HG03097 (cell line): ENCODE data around the gene CD164.

ENCODE experiments used
- ATAC-seq: cut with Tn5 transposase; IDR thresholded peaks from one replicate; pipeline ENCODE4 v1.9.1; 2021; ENCODE audit not compliant: unreplicated experiment, low FRiP score

Gene CD164

DNA sequence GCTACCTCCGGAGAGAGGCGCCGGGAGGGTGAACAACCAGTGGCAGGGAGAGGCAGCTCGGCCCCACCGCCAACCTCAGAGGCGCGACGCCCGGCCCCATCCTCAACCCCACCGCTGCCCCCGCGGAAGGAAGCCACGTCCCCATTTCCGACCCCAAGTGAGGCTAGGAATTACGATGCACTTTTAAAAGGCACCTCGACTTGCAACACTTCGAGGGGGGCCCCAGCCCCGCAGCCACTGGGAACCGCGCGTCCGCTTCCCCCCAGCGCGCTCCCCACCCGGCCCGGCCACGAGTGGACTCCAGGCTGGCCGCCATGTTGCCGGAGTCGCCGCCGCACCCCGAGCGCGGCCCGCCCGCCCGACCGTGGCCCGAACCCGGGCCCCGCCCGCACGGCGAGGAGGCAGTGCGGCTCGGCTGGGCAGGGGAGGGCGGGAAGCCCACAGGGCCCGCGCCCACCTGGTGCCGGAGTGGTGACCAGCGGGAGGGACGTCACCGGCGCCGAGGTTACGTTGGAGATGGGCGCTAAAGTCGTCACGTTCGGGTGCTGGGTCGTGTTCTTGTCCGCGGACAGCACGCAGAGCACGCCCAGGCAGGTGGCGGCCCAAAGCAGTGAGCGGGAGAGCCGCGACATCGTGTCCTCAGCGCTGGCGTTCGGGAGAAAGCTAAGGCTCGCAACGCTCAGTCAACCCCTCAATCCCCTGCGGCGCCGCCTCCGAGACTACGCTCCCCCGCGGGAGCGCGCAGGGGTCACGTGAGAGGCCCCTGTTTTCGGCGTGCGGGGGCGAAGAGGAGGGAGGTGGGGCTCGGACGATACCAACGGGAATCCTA lies at the start of gene CD164:
CD164 (minus strand) TSS at position 721 of the 829 bp plus-strand sequence; CDS start at position 632, 89 bp downstream.
- peak; percentile 56 for ATAC-seq

DNA sequence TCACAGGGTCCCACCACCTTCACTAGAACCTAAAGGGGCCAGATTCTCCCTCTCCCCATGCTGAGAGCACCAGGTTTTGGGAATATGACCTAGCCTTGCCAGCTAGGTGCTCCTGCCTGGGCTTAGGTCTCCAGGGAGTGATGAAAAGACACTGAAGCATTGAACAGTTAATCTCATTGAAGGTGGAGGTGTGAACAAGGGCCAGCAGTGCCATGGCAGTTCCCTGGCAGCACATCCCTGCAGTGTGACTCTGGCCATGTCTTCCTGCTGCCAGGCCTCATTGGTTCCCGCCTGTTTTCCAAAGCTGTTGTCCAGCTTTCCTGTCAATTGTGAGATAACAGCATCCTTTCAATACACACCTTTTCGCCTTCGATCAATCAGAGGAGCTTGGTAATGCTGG lies 47.2 kb upstream of the CD164 start:
- no peak for ATAC-seq

DNA sequence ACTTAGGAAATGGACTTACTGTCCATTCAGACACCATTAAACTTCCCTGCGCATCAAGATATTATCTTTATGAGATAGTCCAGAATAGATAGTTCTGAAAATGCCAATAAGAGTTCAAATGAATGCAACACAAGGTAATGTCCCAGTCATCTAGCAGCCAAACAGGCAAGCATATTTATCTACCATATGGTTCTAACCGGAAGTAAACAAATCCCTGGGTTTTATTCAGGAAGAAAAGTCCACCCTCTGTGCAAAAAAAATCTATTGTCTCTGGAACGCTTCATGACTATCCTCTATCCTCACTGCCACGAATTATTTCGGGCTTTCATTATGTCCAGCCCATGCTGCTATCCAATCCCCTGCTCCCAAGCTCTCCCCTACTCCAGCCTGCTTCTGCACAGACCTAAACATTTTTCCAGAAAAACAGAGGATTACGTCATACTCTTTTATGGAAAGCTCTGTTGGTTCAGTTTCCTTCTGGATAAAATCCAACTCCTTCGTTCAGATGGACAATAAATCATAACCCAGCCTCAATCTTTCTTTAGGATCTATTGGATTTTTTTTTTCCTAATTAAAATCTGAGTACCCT lies 46.7 kb upstream of the CD164 start:
- ATAC-seq = no peak

DNA sequence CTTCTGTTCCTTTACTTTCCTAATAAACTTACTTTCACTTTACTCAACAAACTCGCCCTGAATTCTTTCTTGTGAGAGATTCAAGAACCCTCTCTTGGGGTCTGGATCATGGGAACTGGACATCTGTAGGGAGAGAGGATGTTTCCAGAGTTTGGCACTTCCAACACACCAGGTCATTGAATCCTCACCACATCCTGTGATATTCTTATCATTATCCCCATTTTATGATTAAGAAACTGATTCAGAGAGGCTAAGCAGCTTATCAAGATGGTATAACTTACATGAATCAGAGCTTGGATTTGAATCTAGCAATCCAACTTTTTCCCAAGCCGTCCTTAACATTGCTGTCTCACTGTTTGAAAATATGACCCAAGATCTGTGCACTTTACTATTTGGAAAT lies 42.7 kb upstream of the CD164 start:
- ATAC-seq = no peak

DNA sequence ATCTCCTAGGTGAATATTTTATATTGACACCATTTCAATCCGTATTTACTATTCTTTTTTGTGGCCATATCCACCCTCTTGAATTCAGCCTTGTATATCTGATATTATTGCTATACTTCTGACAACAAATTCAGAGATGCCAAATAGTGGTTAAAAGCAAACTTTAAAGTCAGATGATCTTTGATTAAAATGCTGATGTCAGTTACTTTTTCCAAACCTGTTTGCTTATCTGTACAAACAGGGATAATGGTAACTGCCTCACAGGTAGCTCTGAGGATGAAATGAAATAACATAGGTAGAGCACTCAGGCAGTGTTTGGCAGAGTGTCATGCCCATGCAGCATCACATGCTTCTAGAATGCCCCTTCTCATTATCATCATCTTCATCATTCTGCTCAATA lies 38.9 kb upstream of the CD164 start:
- no peak for ATAC-seq

DNA sequence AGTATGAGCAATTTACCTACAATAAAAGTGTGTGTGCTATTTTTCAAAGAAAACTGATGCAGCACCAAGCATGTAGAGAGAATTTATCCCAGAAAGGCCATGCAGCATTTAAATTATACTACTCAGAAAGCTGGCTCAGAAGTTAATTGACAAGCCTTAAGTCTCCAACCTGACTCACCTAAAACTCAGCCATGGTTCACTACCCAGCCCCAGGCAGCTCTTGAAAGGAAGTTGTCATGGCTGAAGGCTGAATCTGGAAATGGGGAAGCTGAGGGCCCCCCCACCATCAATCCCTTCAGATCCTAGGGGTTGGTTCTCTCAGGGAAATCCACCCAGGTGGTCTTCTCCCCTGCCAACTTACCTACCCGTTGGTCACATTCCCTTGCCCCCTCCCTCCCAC lies 38.5 kb upstream of the CD164 start:
- ATAC-seq = no peak

DNA sequence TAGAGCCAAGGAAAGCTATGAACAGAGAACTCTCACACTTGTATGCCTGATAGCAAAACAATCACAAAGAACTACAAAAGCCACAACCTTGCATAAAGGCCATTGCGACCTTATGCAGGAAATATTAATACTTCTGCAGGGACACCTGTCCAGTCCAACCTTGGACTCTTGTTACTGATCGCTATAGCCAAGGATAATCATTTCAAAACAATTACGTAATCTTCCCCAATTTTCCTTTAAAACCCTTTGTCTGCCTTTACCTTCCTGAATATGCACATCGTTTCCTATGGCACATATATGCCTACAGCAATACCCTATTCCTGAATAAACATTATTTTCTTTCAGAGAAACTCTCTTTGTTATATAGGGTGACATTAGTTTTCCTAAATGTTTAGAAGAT lies 35.4 kb upstream of the CD164 start:
- ATAC-seq = no peak

DNA sequence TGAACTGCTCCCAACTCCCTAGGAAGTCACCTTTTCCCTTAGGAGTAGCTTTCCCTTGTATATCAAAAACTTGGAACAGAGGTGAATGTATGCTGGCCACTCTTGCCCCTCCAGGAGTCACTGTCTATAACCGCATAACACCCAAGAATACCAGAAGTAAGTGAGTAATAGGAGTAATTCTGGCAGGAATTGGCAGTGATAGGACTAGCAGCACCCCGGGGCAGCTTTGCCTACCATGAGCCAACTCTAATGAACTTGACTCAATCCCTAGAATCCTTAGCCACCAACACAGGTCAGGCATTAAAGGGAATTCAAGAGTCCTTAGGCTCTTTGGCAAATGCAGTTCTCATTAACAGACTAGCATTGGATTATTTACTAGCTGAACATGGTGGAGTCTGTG lies 28.8 kb upstream of the CD164 start:
- ATAC-seq = no peak

DNA sequence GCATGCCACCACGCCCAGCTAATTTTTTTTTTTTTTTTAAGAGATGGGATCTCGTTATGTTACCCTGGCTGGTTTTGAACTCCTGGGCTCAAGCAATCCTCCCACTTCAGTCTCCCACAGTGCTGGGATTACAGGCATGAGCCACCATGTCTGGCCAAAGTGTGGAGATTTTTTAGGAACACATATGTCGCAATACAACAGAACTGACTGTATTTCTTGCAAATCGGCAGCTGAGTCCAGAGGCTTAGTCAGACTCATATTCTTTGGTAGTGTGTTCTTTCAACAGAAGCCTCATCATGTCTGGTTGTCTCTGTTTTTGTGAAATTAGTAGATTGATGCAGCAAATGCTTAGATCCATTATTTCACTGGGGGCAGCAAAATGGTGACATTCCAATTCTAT lies 23.9 kb upstream of the CD164 start:
- ATAC-seq = no peak

DNA sequence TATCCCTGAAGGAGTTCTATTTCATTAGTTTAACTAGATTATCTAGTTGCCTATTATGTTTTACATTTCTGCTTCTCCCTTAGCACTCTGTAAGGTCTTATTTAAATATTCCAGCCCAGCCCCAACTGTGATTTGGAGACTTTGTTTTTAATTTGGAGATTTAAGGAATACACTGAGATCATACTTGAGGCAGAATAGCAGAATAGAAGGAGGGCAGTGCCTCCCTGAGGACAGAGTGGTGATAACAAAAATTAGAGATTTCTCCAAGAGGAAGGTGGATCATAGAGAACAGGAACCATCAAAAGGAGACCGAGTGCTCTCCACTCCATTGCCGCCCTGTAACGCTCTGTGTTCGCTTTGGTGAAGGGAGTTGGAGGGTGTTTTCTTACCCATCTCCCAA lies 14.8 kb upstream of the CD164 start:
- ATAC-seq = no peak

DNA sequence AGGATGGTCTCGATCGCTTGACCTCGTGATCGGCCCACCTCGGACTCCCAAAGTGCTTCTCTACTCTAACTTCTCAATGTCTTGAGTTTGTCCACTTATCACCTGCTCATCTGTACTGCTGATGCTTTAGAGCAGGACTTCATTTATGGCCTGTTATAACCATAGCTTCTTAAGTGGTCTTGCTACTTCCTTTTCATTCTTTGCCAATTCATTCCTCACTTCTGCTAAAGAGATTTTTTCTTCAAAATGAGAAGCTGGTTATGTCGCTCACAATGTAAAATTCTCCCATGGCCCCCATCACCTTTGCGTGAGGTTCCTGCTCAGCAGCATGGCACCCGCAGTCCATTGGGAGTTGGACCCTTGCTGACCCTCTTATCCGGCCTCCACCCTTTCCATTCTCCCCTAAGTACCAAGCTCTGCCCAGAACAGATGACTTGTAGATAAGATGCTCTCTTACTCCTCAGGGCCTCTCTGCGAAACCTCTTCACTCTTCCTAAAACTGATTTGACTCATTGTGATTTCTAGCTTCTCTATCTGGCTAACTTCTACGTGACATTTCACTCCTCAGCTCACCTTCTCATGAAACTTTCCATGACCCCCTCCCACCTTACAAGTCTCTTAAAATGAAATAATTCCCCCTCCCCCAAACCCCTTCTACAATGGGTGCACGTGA lies 13.9 kb upstream of the CD164 start:
- no peak for ATAC-seq

DNA sequence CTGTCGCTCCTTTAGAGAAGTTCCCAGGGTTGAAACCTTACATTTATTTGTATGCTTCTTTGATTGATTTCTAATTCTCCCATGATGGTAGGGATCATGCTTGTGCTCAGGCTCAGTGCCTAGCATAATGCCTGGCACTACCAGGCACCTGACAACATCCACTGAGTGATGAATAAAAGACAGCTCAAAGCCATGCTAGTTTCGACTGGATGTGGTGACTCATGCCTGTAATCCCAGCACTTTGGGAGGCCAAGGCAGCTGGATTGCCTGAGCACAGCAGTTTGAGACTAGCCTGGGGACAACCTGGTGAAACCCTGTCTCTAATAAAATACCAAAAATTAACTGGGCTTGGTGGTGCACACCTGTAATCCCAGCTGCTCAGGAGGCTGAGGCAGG lies 11.6 kb upstream of the CD164 start:
- no peak for ATAC-seq

DNA sequence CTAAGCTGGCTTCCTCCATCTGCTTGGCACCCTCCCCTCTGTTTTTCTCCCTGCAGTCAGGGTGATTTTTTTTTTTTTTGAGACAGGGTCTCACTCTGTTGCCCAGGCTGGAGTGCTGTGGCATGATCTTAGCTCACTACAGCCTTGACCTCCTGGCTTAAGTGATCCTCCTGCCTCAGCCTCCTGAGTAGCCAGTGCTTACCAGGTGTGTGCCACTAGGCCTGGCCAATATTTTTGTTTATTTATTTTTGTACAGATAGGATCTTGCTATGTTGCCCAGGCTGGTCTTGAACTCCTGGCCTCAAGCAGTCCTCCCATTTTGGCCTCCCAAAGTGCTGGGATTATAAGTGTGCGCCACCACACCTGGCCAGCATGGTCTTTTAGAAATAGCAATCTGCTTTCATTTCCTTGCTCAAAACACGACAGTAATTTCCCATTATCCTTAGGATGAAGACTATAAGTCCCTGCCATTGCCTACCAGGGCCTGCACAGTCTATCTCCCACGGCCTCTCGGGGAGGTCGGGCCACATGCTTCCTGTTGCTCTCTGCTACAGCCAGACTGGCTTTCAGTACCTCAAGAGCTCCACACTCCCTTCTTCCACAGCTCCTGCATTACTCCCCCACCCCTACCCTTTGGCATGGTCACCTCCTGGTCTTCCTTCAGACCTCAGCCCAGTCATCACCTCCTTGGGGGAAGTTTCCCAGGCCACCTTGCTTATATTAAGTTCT lies 11.1 kb upstream of the CD164 start:
- no peak for ATAC-seq

DNA sequence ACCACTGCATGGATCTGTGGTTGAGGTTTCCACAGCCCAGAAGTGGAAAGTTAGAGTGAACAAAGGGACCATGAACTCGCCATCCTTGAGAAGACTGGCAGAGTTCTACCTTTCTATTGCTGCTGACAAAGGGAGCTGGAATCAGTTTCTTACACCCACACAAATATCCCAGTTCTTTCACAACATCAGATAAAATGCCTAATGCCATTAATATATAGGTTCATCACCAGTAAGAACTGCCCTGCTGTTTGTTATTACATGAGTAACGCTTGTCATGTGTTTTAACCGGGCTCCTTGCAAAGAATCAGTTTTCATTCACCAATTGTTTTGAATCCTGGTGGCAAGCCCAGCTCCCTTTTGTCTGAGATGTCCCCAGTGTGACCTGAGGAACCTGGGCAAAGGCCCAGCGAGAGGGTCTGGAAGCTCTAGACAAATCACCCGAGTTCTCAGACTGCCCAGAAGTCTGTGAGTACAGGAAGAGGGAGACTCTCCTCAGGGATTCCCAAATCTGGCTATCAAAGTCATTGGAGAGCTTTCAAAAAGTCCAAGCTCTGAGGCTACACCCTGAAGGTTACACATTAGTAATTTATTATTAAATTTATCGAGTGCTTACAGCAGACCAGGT lies 7.5 kb upstream of the CD164 start:
- no peak for ATAC-seq

DNA sequence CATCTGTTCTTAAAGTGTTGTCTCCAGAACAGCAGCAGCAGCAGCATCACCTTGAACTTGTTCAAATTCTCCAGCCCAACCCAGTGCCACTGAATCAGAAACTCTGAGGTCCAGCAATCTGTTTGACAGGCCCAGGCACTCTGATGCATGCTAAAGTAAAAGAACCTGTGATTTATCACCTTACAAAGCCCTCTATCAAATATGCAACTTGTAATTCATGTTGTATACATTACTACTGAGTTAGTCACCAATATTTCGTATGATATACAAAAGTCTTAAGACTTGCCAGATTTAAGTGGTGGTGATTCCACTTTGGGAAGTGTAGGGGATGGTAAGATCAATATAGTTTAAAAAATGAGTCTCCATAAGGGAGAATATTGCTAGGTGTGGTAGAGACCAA lies 6.0 kb upstream of the CD164 start:
- no peak for ATAC-seq

DNA sequence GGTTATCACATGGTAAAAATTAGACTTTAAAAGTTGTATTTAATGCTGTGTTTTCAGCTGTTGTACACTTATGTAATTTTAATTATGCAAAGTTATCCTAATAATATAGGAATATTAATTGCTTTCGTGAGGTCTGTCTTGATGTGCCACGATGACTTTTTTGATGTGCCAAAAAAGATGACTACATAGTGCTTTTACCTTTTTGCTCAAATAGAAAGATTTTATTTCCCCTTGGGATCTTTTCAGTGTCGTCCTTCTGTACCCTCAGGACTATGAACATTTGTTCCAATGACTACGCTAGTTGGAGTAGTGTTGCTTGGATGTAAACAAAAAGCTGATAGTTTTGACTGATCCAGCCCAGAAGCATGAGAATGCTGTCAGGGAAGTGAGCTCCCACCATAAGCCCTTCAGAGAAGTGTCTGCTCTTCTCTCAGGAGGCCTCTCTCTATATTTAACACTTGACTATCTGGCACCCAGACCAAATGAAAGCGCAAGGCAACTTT lies 1.2 kb upstream of the CD164 start:
- ATAC-seq = no peak

DNA sequence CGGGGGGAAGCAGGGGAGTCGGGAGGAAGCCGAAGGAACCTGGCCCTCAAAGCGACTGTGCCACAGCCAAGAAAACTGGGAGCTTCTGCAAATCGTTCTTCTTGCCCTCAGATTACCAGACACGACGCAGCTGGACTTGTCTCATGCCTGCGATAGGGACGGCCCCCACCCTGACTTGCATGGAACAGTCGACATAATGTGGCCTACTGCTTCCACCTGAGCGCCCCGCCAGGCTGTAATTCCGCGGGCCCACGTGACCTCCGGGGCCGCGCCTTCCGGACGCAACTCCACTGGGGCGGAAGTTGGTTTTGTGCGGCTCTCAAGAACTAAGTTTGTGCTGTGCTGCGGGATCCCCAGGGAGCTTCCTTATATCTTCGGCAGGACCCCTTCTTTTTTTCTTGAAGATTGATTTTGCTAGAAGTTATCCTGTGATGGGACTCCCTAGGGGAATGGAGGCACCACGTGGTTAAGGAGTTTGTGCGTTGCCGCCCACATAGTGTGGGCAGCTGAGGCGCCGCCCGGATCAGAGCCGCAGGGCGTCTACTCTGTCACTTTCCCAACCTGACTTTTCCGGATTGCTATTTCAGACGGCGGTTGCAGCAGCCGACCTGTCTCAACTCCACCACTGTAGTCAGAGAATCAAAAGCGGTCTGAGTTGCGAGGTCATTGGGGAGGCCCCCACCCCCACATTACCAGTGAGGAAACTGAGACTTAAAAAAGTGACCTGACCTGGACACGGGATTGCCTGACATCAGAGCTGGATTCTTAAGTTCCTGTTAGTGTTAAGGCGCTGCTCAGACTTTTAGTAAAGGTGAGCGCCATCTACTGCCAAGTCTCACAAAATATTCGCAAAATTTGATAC lies 540 bp upstream of the CD164 start:
- ATAC-seq = peak; percentile 65

DNA sequence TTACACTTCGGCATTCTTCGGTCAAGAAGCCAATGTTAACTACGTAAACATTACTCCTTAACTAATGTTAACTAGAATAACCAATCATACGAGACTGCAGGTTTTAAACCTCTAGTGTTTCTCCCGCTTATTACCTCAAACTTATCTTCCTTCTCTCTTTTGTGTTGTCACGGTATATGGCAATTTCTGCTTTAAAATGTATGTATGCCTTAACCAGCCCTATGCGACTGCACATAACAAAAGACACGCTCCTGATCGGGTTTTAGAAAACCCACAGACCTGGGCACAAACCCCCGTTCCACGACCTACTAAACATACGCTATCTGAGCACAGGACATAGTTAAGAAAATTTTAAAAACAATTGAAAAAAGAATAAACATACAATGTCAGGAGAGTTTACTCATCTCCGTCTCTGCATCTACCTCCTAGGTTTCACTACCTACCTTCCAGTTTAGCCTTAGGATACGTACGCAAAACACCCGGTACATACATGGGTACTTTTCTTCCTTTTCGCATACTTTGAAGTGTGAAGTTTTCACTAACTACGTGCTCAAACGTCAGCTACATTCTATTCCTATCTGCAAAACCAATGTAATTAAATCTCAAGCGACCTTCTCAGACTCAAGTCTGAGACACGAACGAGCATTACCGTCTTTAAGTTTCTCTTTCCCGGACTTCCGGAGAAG lies 1.1 kb downstream of the CD164 start:
- ATAC-seq = no peak

DNA sequence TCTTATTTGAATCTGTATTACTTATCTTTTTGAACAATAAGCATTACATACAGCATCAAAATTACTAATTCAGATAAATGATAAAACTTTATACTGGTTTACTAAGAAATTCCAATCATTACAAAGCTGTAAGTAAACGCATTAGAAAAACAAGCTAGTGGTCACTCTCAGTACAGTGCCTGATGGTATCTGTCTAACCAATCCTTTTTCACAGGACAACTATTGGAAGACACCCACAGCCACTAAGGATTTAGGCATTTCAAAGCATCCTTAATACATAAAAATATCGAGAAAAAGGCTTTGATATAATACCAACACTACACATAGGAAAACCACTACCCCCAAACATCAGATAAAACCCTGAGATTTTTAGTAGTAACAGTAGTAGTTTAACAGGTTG lies 2.6 kb downstream of the CD164 start:
- no peak for ATAC-seq
